ENCODE results near the gene HUS1. TPM values are rescaled to one million over a fixed set of nuclear protein-coding genes. Genes with fewer than 3 reads are reported as not detected.
A peak's percentile ranks its signal among the peaks of the same experiment; 100 is the strongest.
"Not testable (repeated sequence)": the region's sequence is repeated elsewhere in the genome, so short reads cannot be mapped to it uniquely, and the experiment has no call there.

Gene HUS1
- polyA plus RNA-seq, 1 donor, result 20.1 TPM

GRCh38 chr7:47931005-47932004 lies 48.1 kb downstream of the HUS1 start:
- Histone ChIP-seq H3K36me3 (ENCODE audit: control insufficient read depth, insufficient read depth, low read length) (no peaks in the 10 kb centered on the region), H3K4me1 (ENCODE audit: control insufficient read depth, insufficient read depth, low read length) (no peaks in the 10 kb centered on the region), H3K27ac (ENCODE audit: low read length) (no peak overlapping the region), H3K4me3 (ENCODE audit: low read length) (no peak overlapping the region), H3K27me3 (ENCODE audit: control insufficient read depth, insufficient read depth, low read length) (no peaks in the 10 kb centered on the region), H3K9me3 (ENCODE audit: control insufficient read depth, low read depth, low read length) (no peaks in the 10 kb centered on the region)
- no CpG with 5 or more reads among the region's 18 CpGs for WGBS (ENCODE audit: insufficient coverage, low lambda C conversion rate)
- no peak for DNase-seq

GRCh38 chr7:47924266-47924665 lies 55.1 kb downstream of the HUS1 start:
- no peak overlapping the region for H3K4me3 ChIP-seq (ENCODE audit: low read length)
- H3K4me1 ChIP-seq (ENCODE audit: control insufficient read depth, insufficient read depth, low read length), result no peaks in the 10 kb centered on the region
- no peak for DNase-seq
- 80% methylated on average over 1 of the region's 2 CpGs for WGBS (ENCODE audit: insufficient coverage, low lambda C conversion rate)
- peaks cover 5% of the 10 kb centered on the region for H3K9me3 ChIP-seq (ENCODE audit: control insufficient read depth, low read depth, low read length)
- H3K27ac ChIP-seq (ENCODE audit: low read length), result no peak overlapping the region
- H3K27me3 ChIP-seq (ENCODE audit: control insufficient read depth, insufficient read depth, low read length), result no peaks in the 10 kb centered on the region
- H3K36me3 ChIP-seq (ENCODE audit: control insufficient read depth, insufficient read depth, low read length), result no peaks in the 10 kb centered on the region

- H3K36me3 ChIP-seq (ENCODE audit: control insufficient read depth, insufficient read depth, low read length); H3K9me3 ChIP-seq (ENCODE audit: control insufficient read depth, low read depth, low read length); H3K27me3 ChIP-seq (ENCODE audit: control insufficient read depth, insufficient read depth, low read length); H3K4me3 ChIP-seq (ENCODE audit: low read length); H3K4me1 ChIP-seq (ENCODE audit: control insufficient read depth, insufficient read depth, low read length); H3K27ac ChIP-seq (ENCODE audit: low read length): not testable (repeated sequence)
- 81% methylated on average over 2 of the region's 8 CpGs for WGBS (ENCODE audit: insufficient coverage, low lambda C conversion rate)
- peak in 1 of 2 donors; percentile 18 for DNase-seq
Observed at GRCh38 chr7:47923081-47923875, 56.1 kb downstream of the HUS1 start.

- not testable (repeated sequence) for H3K36me3 ChIP-seq (ENCODE audit: control insufficient read depth, insufficient read depth, low read length); H3K4me1 ChIP-seq (ENCODE audit: control insufficient read depth, insufficient read depth, low read length); H3K4me3 ChIP-seq (ENCODE audit: low read length); H3K27ac ChIP-seq (ENCODE audit: low read length); H3K9me3 ChIP-seq (ENCODE audit: control insufficient read depth, low read depth, low read length); H3K27me3 ChIP-seq (ENCODE audit: control insufficient read depth, insufficient read depth, low read length); DNase-seq
- WGBS (ENCODE audit: insufficient coverage, low lambda C conversion rate), result no CpG with 5 or more reads among the region's 1 CpG
Observed at GRCh38 chr7:47916514-47916913, 62.9 kb downstream of the HUS1 start.

GRCh38 chr7:47915616-47915976 lies 63.8 kb downstream of the HUS1 start:
- Histone ChIP-seq H3K36me3 (ENCODE audit: control insufficient read depth, insufficient read depth, low read length) (no peaks in the 10 kb centered on the region), H3K9me3 (ENCODE audit: control insufficient read depth, low read depth, low read length) (no peaks in the 10 kb centered on the region), H3K27ac (ENCODE audit: low read length) (no peak overlapping the region), H3K4me3 (ENCODE audit: low read length) (no peak overlapping the region), H3K4me1 (ENCODE audit: control insufficient read depth, insufficient read depth, low read length) (no peaks in the 10 kb centered on the region), H3K27me3 (ENCODE audit: control insufficient read depth, insufficient read depth, low read length) (no peaks in the 10 kb centered on the region)
- DNase-seq, result no peak
- WGBS (ENCODE audit: insufficient coverage, low lambda C conversion rate), result 96% methylated on average over 2 of the region's 2 CpGs

GRCh38 chr7:47914717-47915615 lies 64.4 kb downstream of the HUS1 start:
- Histone ChIP-seq H3K36me3 (ENCODE audit: control insufficient read depth, insufficient read depth, low read length) (no peaks in the 10 kb centered on the region), H3K4me1 (ENCODE audit: control insufficient read depth, insufficient read depth, low read length) (no peaks in the 10 kb centered on the region), H3K27me3 (ENCODE audit: control insufficient read depth, insufficient read depth, low read length) (no peaks in the 10 kb centered on the region), H3K9me3 (ENCODE audit: control insufficient read depth, low read depth, low read length) (no peaks in the 10 kb centered on the region), H3K27ac (ENCODE audit: low read length) (no peak overlapping the region), H3K4me3 (ENCODE audit: low read length) (no peak overlapping the region)
- no CpG with 5 or more reads among the region's 5 CpGs for WGBS (ENCODE audit: insufficient coverage, low lambda C conversion rate)
- DNase-seq, result no peak

Other genes starting within 250 kb of the HUS1 start
- 1.0 TPM for gene PKD1L1, start 31.1 kb downstream of the HUS1 start, polyA plus RNA-seq
- gene SUN3, start 49.5 kb upstream of the HUS1 start, polyA plus RNA-seq, result not detected
- gene C7orf57, start 55.9 kb upstream of the HUS1 start, polyA plus RNA-seq, result 0.28 TPM
- gene UPP1, start 109.7 kb upstream of the HUS1 start, polyA plus RNA-seq, result 10.6 TPM
- 0.28 TPM for gene ABCA13, start 191.8 kb upstream of the HUS1 start, polyA plus RNA-seq

Data from large intestine (tissue), 3 donors.